HAP-1 (cell line): ENCODE results near the gene NTPCR.

Source experiments
- DNase-seq, 2 experiments: peaks; one replicate each; pipeline ENCODE4 v3.0.0-alpha.2; 2016 to 2020; ENCODE audit warnings: low spot score in 2 of 2
- H3K27me3 ChIP-seq: fragments of 250-450 bp; sonication (Bioruptor Pico); 2 replicates; pipeline ENCODE4 v1.5.1; 2020; ENCODE audit warnings: low read depth, mild to moderate bottlenecking, moderate library complexity
- H3K36me3 ChIP-seq: fragments of 250-450 bp; sonication (Bioruptor Pico); replicated peaks from 2 replicates; pipeline ENCODE4 v1.5.1; 2020; ENCODE audit warnings: mild to moderate bottlenecking
- H3K4me1 ChIP-seq: fragments of 250-450 bp; sonication (Bioruptor Pico); 2 replicates; pipeline ENCODE4 v1.5.1; 2020; ENCODE audit warnings: mild to moderate bottlenecking
- H3K4me3 ChIP-seq: fragments of 250-450 bp; sonication (Bioruptor Pico); 2 replicates; pipeline ENCODE4 v1.5.1; 2020; ENCODE audit warnings: mild to moderate bottlenecking, moderate library complexity
- H3K9me3 ChIP-seq: fragments of 250-450 bp; sonication (Bioruptor Pico); 2 replicates; pipeline ENCODE4 v1.5.1; 2020; ENCODE audit warnings: mild to moderate bottlenecking, moderate library complexity
- in situ Hi-C: fragments of 300-500 bp; cut with MboI; formaldehyde crosslinking; loops from 3 replicates; pipeline ENCODE4 v1.14.3; 2020; ENCODE audit warnings: low sequenced_read_pairs, inconsistent platforms, mixed read lengths

NTPCR gene

DNA sequence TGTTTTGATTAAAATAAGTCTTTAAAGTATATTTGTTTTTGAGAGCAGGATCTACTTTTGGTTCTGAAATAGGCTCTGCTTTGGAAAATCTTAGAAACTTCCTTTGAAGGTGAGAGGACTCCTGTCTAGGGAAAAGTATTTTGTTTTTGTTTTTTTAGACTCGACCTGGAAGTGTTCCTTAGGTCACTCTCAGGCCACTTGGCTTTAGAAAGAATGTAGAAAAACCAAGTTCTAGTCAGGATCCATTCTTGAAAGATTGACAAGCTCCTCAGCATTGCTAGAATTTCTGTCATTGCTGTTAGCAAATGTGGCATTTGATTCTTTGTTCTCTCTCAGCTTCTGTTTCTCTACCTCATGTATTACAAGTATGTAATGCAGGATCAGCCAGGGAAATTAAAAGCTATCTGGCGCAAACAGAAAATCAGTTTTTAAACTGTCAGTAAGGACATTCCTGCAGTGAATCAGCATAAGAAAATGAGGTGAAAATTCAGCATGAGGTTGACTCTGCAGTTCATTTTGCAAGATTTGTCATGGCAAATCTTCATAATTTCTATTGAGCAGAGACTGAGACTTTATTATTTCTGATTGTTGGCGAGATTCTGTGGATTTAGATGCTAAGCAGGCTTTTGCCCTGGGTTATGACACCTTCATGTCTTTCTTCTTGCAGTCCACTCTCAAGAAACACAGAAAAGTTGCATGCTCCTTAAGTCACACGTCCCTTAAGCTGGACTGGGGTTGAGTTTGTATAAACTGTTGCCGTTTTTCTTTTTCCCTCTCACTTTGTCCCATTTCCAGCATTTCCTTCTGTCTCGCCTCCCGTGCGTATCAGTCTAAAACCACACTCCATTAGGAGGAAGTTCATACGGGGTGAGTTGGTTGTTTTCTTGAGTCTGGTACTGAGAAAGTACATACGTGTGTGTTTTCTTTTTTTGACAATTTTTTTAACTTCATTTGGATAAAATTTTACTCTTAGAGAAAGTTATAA lies 12.6 kb downstream of the NTPCR start:
- Histone ChIP-seq H3K4me1 (no peaks in the 10 kb centered on the region), H3K27me3 (no peaks in the 10 kb centered on the region), H3K36me3 (peaks cover 20% of the 10 kb centered on the region), H3K4me3 (no peak overlapping the region), H3K9me3 (no peaks in the 10 kb centered on the region; the same call in 1 of the 2 replicates)
- in situ Hi-C loops, result no loop called here
- DNase-seq, result no peak

DNA sequence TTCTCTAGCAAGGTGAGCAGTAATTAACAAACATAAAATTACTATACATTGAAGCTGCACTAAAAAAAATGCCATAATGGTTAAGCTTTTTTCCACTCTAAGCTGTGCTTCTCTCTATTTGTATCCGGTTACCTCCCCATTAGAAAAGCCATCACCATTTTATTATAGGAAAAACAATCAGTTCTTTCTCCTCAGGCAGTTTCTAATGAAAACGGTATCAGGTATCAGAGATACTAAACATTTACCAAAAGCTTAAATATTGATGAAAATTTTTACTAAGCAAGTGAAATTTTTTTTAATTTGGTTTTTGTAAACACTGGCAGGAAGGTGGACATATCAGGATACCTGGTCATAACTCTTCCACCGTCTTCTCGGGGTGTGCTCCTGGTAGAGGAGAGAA lies 14.2 kb downstream of the NTPCR start:
- Histone ChIP-seq H3K9me3 (no peaks in the 10 kb centered on the region), H3K4me1 (no peaks in the 10 kb centered on the region), H3K36me3 (peaks cover 12% of the 10 kb centered on the region), H3K4me3 (no peak overlapping the region), H3K27me3 (no peaks in the 10 kb centered on the region)
- in situ Hi-C loops, result no loop called here
- DNase-seq, result no peak

DNA sequence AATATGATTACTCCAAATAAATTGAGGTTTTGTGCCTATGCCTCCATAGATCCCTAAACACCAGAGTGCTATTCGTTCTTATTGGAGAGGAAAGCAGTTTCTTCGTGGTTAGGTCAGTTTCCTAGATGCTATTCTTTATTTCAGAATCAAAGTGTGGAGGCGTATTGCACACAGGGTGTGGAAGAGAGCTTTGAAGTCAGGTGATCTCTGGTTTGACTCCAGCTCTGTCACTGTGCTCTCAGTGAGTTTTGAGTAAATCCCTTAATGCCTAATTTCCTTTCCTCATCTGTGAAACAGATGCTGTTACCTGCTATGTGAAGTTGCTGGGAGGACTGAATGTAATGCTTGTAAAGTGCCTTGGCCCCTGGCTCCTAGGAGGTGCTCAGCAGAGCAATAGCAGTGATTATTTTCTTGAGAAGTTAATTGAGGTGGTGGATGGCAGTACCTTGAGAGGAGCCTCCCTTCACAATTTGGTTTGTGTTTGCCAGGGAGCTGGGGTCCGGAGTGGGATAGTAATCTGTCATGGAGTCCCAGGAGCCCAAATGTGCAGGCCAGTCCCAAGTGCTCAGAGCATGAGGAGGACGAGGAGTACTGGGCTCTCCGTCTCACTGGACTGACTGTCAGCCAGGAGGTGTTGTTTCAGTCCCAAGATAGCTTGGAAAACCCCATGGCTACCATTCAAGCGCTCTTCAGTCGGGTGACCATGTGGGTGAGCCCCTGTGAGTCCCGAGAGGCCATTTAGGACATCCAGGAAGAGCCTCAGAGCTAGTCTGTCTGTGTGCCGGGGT lies 14.9 kb downstream of the NTPCR start:
- H3K27me3 ChIP-seq, result no peaks in the 10 kb centered on the region
- peaks cover 12% of the 10 kb centered on the region for H3K36me3 ChIP-seq
- H3K4me3 ChIP-seq, result no peak overlapping the region
- H3K9me3 ChIP-seq, result no peaks in the 10 kb centered on the region
- no peaks in the 10 kb centered on the region for H3K4me1 ChIP-seq
- no peak for DNase-seq
- in situ Hi-C loops, result no loop called here

DNA sequence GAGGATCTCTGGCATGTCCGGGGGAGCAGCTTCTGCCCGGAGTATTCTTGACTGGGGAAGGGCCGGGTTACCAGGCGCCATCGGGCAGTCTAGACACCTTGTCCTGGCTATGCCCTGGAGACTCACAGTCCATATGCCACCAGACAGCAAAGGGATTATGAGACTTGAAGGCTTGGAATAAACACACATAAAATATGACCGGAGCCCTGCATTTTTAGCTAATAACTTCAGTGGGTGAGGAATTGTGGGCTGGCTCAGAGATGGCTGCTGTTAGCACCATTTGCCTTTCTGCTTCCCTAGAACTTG lies 15.5 kb downstream of the NTPCR start:
- no peak overlapping the region for H3K4me3 ChIP-seq
- H3K27me3 ChIP-seq, result no peaks in the 10 kb centered on the region
- H3K9me3 ChIP-seq, result no peaks in the 10 kb centered on the region
- no peaks in the 10 kb centered on the region for H3K4me1 ChIP-seq
- in situ Hi-C loops, result no loop called here
- DNase-seq, result no peak
- peaks cover 11% of the 10 kb centered on the region for H3K36me3 ChIP-seq

DNA sequence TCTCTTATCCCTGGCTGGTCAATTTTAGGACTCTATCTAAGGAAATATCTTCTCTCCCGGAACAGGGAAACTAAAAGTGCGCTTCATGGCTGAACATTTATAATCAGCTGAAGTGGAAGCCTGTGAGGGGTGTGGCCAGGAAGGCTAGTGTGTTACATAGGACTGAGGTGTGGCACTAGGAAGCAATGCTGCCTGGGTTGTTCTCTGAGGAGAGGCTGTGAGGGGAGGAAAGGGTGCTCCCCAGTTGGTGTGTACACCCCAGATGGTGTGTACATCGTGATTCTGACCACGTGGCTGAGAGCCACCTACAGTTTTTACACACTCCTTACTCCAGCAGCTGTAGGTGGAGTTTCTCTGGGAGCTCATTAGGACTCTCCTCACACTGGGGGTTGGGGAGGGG lies 16.3 kb downstream of the NTPCR start:
- in situ Hi-C loops, result no loop called here
- H3K4me1 ChIP-seq, result no peaks in the 10 kb centered on the region
- DNase-seq, result no peak

DNA sequence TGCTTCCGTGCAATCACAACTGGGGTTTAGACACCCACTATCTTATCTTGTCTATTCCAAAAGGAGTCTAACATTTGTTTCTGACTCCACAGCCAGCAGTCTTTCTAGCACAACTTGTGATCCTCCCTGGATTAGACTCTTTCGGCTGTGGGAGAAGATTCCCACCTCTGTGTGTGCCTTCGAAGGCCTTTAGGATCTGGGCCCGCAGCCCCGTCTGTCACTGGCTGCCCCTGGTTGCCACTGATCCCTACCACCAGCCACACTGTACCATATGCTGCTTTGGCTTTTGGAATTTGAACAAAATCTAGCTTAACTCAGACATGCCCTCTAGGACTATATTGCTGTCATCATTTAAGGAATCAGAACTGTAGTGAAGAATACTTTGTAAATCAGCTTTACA lies 18.0 kb downstream of the NTPCR start:
- no peaks in the 10 kb centered on the region for H3K9me3 ChIP-seq
- in situ Hi-C loops, result no loop called here
- peaks cover 19% of the 10 kb centered on the region for H3K36me3 ChIP-seq

More for the DNA sequence above, 16.3 kb downstream of the NTPCR start:
- Histone ChIP-seq H3K9me3 (no peaks in the 10 kb centered on the region), H3K27me3 (no peaks in the 10 kb centered on the region), H3K4me3 (no peak overlapping the region), H3K36me3 (peaks cover 11% of the 10 kb centered on the region)

DNA sequence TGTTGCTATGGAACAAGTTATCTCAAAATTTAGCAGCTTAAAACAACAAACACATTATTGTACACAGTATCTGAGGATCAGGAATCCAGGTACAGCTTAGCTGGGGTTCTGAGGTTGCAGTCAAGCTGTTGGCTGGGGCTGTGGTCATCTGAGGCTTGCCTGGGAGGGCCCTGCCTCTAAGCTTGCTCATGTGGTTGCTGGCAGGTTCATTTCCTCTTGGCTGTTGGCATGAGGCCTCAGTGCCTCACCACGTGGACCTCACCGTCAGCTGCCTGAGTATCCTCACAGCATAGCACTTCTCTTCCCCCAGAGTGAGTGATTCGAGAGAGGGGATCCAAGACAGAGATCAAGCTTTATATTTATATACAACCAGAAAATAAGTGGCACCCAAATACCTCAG lies 18.6 kb downstream of the NTPCR start:
- H3K27me3 ChIP-seq, result no peaks in the 10 kb centered on the region
- DNase-seq, result no peak
- H3K4me3 ChIP-seq, result no peak overlapping the region
- H3K36me3 ChIP-seq, result peaks cover 23% of the 10 kb centered on the region
- 0 out of 2 replicates have a peak, but pooled peaks cover 2% of the 10 kb centered on the region for H3K9me3 ChIP-seq
- no peaks in the 10 kb centered on the region for H3K4me1 ChIP-seq
- in situ Hi-C loops, result no loop called here

More for the DNA sequence above, 18.0 kb downstream of the NTPCR start:
- no peak for DNase-seq
- Histone ChIP-seq H3K4me3 (no peak overlapping the region), H3K4me1 (no peaks in the 10 kb centered on the region), H3K27me3 (no peaks in the 10 kb centered on the region)

DNA sequence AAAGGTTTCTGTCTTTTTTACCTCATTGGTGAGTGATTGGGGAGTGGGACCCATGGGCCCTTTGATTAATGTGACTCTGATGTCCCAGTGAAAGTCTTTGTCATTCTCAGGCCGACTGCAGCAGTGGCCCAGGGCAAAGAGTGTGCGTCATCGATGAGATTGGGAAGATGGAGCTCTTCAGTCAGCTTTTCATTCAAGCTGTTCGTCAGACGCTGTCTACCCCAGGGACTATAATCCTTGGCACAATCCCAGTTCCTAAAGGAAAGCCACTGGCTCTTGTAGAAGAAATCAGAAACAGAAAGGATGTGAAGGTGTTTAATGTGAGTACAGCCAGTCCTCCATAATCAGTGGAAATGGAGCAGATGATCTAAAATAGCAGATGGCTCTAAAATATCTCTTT lies 19.4 kb downstream of the NTPCR start:
- Histone ChIP-seq H3K4me1 (no peaks in the 10 kb centered on the region), H3K36me3 (peaks cover 22% of the 10 kb centered on the region)
- in situ Hi-C loops, result no loop called here

DNA sequence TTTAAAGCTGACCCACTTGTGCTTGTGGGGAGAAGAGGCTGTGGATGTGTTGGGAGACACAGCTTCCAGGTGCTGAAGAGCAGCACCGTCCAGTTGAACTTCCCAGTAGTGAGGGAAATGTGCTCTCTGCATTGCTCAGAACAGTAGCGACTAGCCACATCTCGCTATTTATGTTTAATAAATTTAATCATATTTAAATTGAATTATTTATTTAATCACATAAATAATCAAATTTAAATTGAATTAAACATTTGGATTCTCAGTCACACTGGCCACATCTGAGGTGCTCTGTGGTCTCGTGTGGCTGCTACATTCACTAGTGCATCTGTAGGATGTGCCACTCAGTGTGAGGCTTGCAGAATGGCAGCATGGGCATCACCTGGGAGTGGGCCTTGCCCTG lies 20.1 kb downstream of the NTPCR start:
- DNase-seq, result no peak
- Histone ChIP-seq H3K27me3 (no peaks in the 10 kb centered on the region), H3K4me1 (no peaks in the 10 kb centered on the region), H3K36me3 (peaks cover 26% of the 10 kb centered on the region), H3K9me3 (0 out of 2 replicates have a peak, but pooled peaks cover 3% of the 10 kb centered on the region), H3K4me3 (no peak overlapping the region)
- in situ Hi-C loops, result no loop called here

More for the DNA sequence above, 19.4 kb downstream of the NTPCR start:
- DNase-seq, result no peak
- H3K4me3 ChIP-seq, result no peak overlapping the region
- 0 out of 2 replicates have a peak, but pooled peaks cover 3% of the 10 kb centered on the region for H3K9me3 ChIP-seq
- no peaks in the 10 kb centered on the region for H3K27me3 ChIP-seq

DNA sequence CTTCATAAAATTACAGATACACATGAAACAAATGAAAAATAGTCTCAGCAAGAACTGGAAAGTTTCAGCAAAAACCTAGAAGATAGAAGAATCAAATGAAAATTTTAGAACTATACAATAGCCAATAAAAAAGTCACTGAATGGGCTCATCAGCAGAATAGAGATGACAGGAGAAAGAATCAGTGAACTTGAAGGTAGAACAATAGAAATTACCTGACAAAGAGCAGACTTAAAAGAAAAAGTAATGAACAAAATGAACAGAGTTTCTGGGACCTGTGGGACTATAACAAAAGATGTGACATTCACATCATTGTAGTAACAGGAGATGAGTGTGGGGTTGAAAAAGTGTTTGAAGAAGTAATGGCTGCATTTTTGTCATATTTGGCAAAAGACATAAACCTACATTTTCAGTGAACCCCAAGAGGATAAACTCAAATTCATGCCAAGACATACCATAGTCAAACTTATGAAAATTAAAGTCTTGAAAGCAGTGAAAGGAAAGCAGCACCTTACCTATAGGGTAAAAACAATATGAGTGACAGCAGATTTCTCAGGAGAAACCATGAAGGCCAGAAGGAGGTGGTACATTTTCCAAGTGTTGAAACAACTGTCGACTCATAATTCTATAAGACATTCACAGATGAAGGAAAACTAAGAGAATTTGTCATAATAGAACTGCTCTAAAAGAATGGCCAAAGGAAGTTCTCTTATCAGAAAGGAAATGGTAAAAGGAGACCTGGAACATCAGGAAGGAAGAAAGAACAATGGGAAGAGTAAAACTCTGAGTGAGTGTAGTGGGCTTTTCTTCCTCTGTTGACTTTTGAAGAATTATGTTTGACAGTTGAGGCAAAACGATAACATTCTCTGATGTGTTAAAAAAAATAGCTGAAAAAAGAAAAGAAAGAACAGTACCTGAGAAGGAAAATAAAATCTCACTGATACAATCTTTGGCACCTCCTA lies 23.5 kb downstream of the NTPCR start:
- H3K27me3 ChIP-seq, result no peaks in the 10 kb centered on the region
- H3K4me1 ChIP-seq, result no peaks in the 10 kb centered on the region
- 0 out of 2 replicates have a peak, but pooled peaks cover 3% of the 10 kb centered on the region for H3K9me3 ChIP-seq
- H3K36me3 ChIP-seq, result peaks cover 34% of the 10 kb centered on the region
- no peak for DNase-seq
- H3K4me3 ChIP-seq, result no peak overlapping the region
- in situ Hi-C loops, result no loop called here

DNA sequence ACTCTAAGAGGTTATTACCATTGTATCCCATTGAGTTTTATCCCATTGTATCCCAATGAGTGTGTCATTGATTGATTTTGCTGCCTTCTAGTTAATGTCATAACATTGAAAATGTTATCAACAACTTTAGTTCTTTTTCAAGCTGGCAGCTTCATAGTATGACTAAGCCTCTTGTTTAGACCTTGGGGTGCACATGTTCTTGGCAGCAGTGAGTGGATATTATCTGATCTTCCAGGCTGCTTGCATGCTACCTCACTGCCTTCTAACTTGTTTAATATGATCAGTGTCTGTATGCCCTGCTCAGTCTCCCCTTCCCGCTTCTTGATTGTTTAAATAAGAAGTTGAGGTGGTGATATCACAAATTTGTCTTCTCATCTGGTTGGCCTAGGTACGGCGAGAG lies 24.6 kb downstream of the NTPCR start:
- DNase-seq, result no peak
- H3K9me3 ChIP-seq, result 0 out of 2 replicates have a peak, but pooled peaks cover 3% of the 10 kb centered on the region
- no peaks in the 10 kb centered on the region for H3K4me1 ChIP-seq
- no peak overlapping the region for H3K4me3 ChIP-seq
- H3K36me3 ChIP-seq, result peaks cover 34% of the 10 kb centered on the region
- H3K27me3 ChIP-seq, result no peaks in the 10 kb centered on the region
- in situ Hi-C loops, result no loop called here

DNA sequence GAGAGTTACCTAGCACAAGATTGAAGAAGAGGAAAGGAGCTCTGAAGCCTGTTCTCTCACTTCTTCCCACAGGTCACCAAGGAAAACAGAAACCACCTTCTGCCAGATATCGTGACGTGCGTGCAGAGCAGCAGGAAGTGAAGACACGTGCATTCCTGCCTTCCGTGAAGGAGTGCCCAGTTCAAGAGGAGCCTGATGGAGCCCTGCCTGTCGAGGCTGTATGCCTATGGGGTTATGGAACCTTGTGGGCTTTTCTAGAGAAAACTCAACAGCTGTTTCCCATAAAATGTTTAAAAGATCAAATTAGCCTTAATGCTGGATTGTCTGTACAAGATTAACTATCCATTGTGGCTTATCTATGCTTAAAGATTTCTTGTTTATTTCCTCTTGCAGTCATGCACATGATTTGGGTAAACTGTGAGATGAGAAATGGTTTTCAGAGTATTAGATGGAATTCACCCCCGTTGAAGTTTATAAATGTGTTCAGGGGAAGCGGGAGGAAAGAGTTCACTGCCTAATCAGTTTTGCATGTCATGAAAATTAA lies 27.8 kb downstream of the NTPCR start:
- no peaks in the 10 kb centered on the region for H3K4me1 ChIP-seq
- no peak for DNase-seq
- H3K9me3 ChIP-seq, result 0 out of 2 replicates have a peak, but pooled peaks cover 3% of the 10 kb centered on the region
- no peaks in the 10 kb centered on the region for H3K27me3 ChIP-seq
- in situ Hi-C loops, result no loop called here
- H3K4me3 ChIP-seq, result no peak overlapping the region
- peaks cover 26% of the 10 kb centered on the region for H3K36me3 ChIP-seq

DNA sequence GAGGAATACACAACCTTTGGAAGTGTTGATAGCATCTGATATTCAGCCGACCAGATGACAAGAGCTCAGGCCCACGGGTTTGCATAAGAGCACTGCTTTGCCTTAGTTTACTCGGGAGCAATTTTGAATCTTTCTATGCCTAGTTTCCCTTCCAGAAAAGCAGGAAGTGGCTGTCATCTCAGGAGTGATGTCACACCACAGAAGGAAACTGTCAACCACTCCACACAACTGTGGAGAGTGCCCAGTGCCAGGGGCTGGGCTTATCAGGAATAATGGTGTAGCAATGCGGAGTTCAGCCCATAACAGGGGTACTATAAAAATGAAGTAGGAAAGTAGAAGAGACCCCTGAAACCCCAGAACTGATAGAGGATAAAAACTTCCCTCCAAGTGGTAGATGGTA lies 28.4 kb downstream of the NTPCR start:
- no peak overlapping the region for H3K4me3 ChIP-seq
- no peaks in the 10 kb centered on the region for H3K27me3 ChIP-seq
- peaks cover 20% of the 10 kb centered on the region for H3K36me3 ChIP-seq
- H3K9me3 ChIP-seq, result 0 out of 2 replicates have a peak, but pooled peaks cover 3% of the 10 kb centered on the region
- DNase-seq, result no peak
- in situ Hi-C loops, result no loop called here
- no peaks in the 10 kb centered on the region for H3K4me1 ChIP-seq
